ENCODE measurements around the gene HS3ST3A1.

HS3ST3A1 gene

GRCh38 chr17:13531721-13532120 is 70.0 kb downstream of the HS3ST3A1 start:
- DNase-seq (ENCODE audit: insufficient read length) = no peak
- FAIRE-seq = no peak
- no peak for TF ChIP-seq TAF1 (IDR thresholded peaks at IDR 0.05; ENCODE audit: borderline replicate concordance, low read depth, low read length)
- TF ChIP-seq POLR2AphosphoS5 (IDR thresholded peaks at IDR 0.05; ENCODE audit: low read depth, low read length) = no peak
- no peak for TF ChIP-seq POLR2A (IDR thresholded peaks at IDR 0.05; ENCODE audit: low read depth, low read length)

- FAIRE-seq = no peak
- TF ChIP-seq POLR2AphosphoS5 (IDR thresholded peaks at IDR 0.05; ENCODE audit: low read depth, low read length) (no peak), POLR2A (IDR thresholded peaks at IDR 0.05; ENCODE audit: low read depth, low read length) (no peak), TAF1 (IDR thresholded peaks at IDR 0.05; ENCODE audit: borderline replicate concordance, low read depth, low read length) (no peak)
- no peak for DNase-seq (ENCODE audit: insufficient read length)
These were observed 75.9 kb downstream of the HS3ST3A1 start for GRCh38 chr17:13525876-13526275.

- TF ChIP-seq TAF1 (IDR thresholded peaks at IDR 0.05; ENCODE audit: borderline replicate concordance, low read depth, low read length) (no peak), POLR2A (IDR thresholded peaks at IDR 0.05; ENCODE audit: low read depth, low read length) (no peak), POLR2AphosphoS5 (IDR thresholded peaks at IDR 0.05; ENCODE audit: low read depth, low read length) (no peak)
- DNase-seq (ENCODE audit: insufficient read length) = no peak
- no peak for FAIRE-seq
These were observed 78.6 kb downstream of the HS3ST3A1 start for GRCh38 chr17:13523164-13523563.

GRCh38 chr17:13522749-13523148 is 79.0 kb downstream of the HS3ST3A1 start:
- no peak for TF ChIP-seq TAF1 (IDR thresholded peaks at IDR 0.05; ENCODE audit: borderline replicate concordance, low read depth, low read length)
- no peak for DNase-seq (ENCODE audit: insufficient read length)
- no peak for FAIRE-seq

GRCh38 chr17:13521784-13522183 is 79.9 kb downstream of the HS3ST3A1 start:
- FAIRE-seq (no peak), DNase-seq (ENCODE audit: insufficient read length) (no peak)
- no peak for TF ChIP-seq TAF1 (IDR thresholded peaks at IDR 0.05; ENCODE audit: borderline replicate concordance, low read depth, low read length)
- no peak for TF ChIP-seq POLR2AphosphoS5 (IDR thresholded peaks at IDR 0.05; ENCODE audit: low read depth, low read length)
- TF ChIP-seq POLR2A (IDR thresholded peaks at IDR 0.05; ENCODE audit: low read depth, low read length) = no peak

GRCh38 chr17:13520899-13521572 is 80.7 kb downstream of the HS3ST3A1 start:
- DNase-seq (ENCODE audit: insufficient read length) (no peak), FAIRE-seq (no peak)
- TF ChIP-seq POLR2A (IDR thresholded peaks at IDR 0.05; ENCODE audit: low read depth, low read length) = no peak

GRCh38 chr17:13518261-13519000 is 83.3 kb downstream of the HS3ST3A1 start:
- TF ChIP-seq POLR2AphosphoS5 (IDR thresholded peaks at IDR 0.05; ENCODE audit: low read depth, low read length) (no peak), POLR2A (IDR thresholded peaks at IDR 0.05; ENCODE audit: low read depth, low read length) (no peak), TAF1 (IDR thresholded peaks at IDR 0.05; ENCODE audit: borderline replicate concordance, low read depth, low read length) (no peak)
- FAIRE-seq (no peak), DNase-seq (ENCODE audit: insufficient read length) (no peak)

GRCh38 chr17:13513039-13513405 is 88.7 kb downstream of the HS3ST3A1 start:
- FAIRE-seq (no peak), DNase-seq (ENCODE audit: insufficient read length) (no peak)
- TF ChIP-seq POLR2AphosphoS5 (IDR thresholded peaks at IDR 0.05; ENCODE audit: low read depth, low read length) (no peak), POLR2A (IDR thresholded peaks at IDR 0.05; ENCODE audit: low read depth, low read length) (no peak), TAF1 (IDR thresholded peaks at IDR 0.05; ENCODE audit: borderline replicate concordance, low read depth, low read length) (no peak)

- no peak for FAIRE-seq
- TF ChIP-seq TAF1 (IDR thresholded peaks at IDR 0.05; ENCODE audit: borderline replicate concordance, low read depth, low read length) = no peak
- TF ChIP-seq POLR2A (IDR thresholded peaks at IDR 0.05; ENCODE audit: low read depth, low read length) = no peak
- TF ChIP-seq POLR2AphosphoS5 (IDR thresholded peaks at IDR 0.05; ENCODE audit: low read depth, low read length) = no peak
- no peak for DNase-seq (ENCODE audit: insufficient read length)
These were observed 91.7 kb downstream of the HS3ST3A1 start for GRCh38 chr17:13510062-13510461.

GRCh38 chr17:13509527-13509926 is 92.2 kb downstream of the HS3ST3A1 start:
- FAIRE-seq (no peak), DNase-seq (ENCODE audit: insufficient read length) (no peak)
- TF ChIP-seq TAF1 (IDR thresholded peaks at IDR 0.05; ENCODE audit: borderline replicate concordance, low read depth, low read length) = no peak
- no peak for TF ChIP-seq POLR2A (IDR thresholded peaks at IDR 0.05; ENCODE audit: low read depth, low read length)
- no peak for TF ChIP-seq POLR2AphosphoS5 (IDR thresholded peaks at IDR 0.05; ENCODE audit: low read depth, low read length)

- TF ChIP-seq POLR2AphosphoS5 (IDR thresholded peaks at IDR 0.05; ENCODE audit: low read depth, low read length) (no peak), POLR2A (IDR thresholded peaks at IDR 0.05; ENCODE audit: low read depth, low read length) (no peak), TAF1 (IDR thresholded peaks at IDR 0.05; ENCODE audit: borderline replicate concordance, low read depth, low read length) (no peak)
- no peak for DNase-seq (ENCODE audit: insufficient read length)
- FAIRE-seq = no peak
These were observed 92.8 kb downstream of the HS3ST3A1 start for GRCh38 chr17:13508896-13509295.

GRCh38 chr17:13503526-13503925 is 98.2 kb downstream of the HS3ST3A1 start:
- no peak for TF ChIP-seq POLR2AphosphoS5 (IDR thresholded peaks at IDR 0.05; ENCODE audit: low read depth, low read length)
- no peak for TF ChIP-seq POLR2A (IDR thresholded peaks at IDR 0.05; ENCODE audit: low read depth, low read length)
- TF ChIP-seq TAF1 (IDR thresholded peaks at IDR 0.05; ENCODE audit: borderline replicate concordance, low read depth, low read length) = no peak
- FAIRE-seq (no peak), DNase-seq (ENCODE audit: insufficient read length) (no peak)
